ENCODE results near the gene ZMIZ1.
A peak's percentile ranks its signal among the peaks of the same experiment; 100 is the strongest.

Gene ZMIZ1

DNA sequence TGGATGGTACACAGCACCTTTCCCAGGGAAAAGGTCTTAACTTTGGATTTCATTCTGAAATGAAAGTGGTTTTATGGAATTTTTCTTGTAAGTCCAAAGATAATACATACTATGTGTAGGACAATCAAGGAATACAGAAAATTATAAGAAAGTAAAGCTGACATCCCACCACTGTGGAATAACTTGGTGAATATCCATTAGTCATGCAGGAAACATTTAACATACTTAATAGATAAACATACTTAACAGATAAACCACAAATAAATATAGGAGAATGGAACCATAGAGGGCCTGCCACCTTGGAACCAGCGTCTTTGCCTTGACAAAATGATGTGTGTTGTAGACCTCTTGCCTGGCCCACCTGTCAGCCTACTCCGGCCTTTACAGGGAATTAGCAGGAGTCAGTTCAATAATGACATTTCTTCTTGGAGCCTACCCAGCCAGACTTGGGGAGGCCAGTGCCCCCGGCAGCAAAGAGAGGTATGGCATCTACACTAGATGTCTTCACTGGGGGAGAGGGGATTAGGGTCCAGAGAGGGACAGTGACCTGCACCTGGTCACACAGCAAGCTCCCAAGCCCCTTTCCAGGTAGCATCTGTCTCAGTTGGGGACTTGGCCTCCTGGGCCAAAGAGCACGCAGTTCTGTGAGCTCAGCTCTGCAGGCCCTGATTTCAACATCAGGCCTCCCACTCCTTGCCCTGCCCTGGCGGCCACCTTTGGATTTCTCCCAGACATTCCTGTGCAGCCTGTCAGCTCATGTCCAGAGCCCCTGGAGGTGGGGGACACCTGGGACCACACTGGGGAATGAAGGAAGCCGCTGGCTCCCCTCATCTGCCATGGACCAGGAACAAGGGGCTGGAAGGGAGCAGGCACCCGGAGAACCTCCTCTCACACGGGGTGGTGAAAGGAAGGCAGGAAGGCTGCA lies 165.9 kb downstream of the ZMIZ1 start:
- DNase-seq (ENCODE audit: low spot score): peak; percentile 32

DNA sequence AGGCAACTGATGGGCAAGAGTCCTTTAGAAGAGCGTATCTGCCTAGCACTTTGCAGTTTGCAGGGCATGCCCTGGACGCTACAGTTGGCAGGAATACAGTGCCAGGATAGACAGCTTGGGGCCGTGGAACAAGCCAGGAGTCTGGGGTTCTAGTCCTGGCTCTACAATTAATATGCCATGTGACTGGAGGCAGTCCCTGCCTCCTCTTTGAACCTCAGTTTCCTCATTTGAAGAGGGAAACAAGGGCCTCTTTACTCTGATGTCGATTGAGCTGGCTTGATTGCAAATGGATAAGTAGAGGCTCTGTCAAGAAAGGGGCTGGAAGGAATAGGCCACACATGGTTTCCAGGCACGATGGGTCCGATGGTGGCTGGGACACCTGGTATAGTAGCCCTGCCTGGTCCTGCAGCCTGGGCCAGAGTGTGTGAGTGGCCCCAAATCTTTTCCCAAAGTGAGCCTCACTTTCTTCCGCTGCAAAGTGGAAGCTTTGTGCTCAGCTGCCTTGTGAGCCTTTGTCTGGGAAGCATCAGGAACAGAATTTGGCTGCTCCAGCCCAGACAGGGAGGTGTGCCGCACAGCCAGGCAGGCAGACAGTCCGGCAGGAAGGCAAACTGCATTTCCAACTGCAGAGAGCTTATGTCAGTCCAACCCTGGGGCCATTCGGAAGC lies 167.1 kb downstream of the ZMIZ1 start:
- DNase-seq (ENCODE audit: low spot score): no peak

GRCh38 chr10:79236433-79236765 lies 167.6 kb downstream of the ZMIZ1 start:
- DNase-seq (ENCODE audit: low spot score): no peak

DNA sequence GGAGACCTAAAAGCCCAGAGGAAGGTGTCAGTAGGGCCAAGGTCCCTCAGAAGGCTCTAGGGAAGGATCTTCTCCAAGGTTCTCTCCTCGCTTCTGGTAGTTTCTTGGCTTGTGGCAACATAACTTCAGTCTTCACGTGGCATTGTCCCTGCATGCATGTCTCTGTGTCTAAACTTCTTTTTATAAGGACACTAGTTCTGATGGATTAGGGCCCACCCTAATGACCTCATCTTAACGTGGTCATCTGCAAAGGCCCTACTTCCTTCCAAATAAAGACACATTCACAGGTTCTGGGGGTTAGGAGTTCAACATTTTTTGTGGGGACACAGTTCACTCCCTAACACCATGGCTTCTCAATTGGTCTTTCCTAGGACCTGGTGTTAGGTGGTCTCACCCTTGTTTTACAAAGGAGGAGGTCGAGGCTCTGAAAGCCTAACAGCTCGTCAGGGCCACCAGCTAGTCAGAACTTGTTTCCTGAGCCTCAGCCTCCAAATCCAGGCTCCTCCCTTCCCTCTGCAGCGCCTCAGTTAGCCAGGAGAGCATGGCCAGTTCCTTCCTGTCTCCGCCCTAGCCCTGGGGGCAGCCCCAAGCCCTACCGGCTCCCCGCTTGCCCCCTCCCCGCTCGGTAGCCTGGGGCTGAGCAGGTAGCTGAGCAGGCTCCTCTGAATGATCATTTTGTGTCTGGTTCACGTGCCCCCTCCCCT lies 168.8 kb downstream of the ZMIZ1 start:
- DNase-seq (ENCODE audit: low spot score): no peak

DNA sequence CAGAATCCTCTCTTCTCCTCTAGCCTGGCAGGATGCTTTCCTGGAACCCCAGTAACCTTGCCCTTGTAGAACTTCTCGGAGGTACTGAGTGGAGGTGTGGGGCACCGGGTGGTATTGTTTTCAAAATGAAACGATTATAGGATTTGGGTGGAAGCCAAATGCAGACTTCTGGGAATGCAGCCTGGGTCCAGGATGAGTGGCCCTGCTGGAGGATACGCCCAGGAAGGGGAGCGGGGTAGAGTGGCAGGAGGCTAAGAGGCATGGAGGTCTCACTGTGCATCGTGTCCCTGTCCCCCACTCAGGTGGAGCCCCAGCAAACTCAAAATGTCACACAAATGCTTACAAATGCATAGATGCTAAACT lies 169.4 kb downstream of the ZMIZ1 start:
- no peak for DNase-seq (ENCODE audit: low spot score)

DNA sequence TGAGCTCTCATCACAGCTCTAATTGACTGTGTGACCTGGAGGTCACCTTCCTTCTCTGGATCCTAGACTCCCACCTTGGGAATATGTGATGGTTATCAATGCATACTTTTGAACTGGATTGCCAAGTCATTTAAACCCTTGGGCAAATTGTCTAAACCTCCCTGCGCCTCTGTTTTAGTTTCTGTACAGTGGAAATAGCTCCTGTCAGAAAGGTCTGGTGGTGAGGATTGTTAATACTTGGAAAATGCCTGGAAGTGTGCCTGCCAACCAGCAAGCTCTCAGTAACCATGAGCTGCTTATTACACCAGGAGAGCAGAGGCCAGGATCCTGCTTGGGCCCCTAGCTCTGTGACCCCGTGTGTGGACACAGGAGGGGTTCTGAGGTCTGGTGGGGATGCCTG lies 169.8 kb downstream of the ZMIZ1 start:
- no peak for DNase-seq (ENCODE audit: low spot score)

- peak; percentile 41 for DNase-seq (ENCODE audit: low spot score)
These were observed 170.6 kb downstream of the ZMIZ1 start for GRCh38 chr10:79239275-79239779.

DNA sequence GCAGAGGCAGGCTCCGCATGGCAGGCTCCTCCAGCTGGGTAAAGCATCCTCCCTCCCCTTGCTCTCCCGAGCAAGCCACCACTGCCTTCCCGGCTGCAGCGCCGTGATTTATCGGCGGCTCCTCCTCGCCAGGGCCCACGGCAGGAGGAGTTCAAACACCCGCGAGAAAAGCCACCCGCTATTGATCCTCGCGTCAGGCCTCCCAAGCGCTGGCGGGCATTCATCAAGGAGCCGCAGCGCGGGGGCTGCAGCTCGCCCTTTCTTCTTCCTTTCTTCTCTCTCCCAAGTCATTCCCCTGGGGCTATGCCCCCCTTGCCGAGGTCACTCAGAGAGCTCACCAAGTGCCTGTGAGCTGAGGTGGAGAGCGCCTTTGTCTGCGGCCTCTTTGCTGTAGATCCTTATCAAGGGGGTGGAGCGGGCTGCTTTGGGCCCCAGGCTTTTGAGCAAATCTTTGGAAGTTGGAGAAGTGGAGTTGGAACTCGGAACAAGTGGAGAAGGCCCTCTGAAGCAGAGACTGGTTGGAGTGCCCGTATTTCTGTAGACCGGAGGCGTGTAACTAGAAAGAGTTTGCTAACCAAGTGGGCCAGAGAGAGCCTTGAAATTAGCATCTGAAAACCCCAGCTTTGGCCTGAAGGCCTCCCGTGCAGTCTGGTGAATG lies 171.3 kb downstream of the ZMIZ1 start:
- no peak for DNase-seq (ENCODE audit: low spot score)

DNA sequence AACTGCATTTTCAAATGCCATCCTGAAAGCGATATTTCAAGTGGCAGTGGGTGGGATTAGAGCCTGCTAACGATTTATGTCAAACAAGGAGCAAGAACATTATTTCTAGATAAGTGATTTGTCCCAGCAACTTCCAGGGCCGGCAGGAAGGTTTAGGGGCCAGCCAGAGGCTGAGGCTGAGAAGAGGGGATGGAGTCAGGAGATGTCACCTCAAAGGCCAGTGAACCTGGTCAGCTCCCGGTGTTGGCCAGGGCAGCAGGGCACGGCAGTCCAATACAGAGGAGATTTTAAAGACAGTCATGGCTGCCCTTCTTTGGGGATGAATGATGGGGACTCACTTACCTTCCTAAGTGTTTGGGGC lies 172.8 kb downstream of the ZMIZ1 start:
- no peak for DNase-seq (ENCODE audit: low spot score)

- peak; percentile 93 for DNase-seq (ENCODE audit: low spot score)
These were observed 173.3 kb downstream of the ZMIZ1 start for GRCh38 chr10:79241990-79242619.

DNA sequence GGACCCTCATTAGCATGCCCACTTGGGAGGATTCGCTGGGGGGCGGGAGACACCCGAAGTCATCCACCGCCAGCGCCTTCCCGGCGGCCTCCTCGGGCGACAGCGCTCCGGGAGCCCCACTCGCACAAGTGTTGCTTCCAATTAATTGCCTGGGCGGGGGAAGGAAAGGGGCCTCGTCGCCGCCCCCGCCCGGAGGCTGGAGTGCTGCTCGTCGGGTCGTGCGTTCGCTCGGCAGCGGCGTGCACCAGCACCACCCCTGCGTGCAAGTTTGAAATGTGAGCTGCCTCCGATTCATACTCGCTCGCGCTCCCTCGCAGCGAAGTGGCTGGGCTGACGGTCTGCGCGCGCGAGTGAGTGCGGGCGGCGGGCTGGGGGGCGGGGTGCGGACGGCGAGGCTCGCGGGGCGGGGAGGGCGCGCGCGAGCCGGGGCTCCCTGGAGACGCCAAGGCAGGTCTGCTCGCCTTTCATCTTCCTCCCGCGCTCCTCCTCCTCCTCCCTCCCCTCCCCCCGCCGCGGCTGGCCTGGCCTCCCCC lies 173.9 kb downstream of the ZMIZ1 start:
- DNase-seq (ENCODE audit: low spot score): peak; percentile 92

- peak; percentile 65 for DNase-seq (ENCODE audit: low spot score)
These were observed 174.7 kb downstream of the ZMIZ1 start for GRCh38 chr10:79243181-79244067.

GRCh38 chr10:79244068-79244442 lies 175.3 kb downstream of the ZMIZ1 start:
- DNase-seq (ENCODE audit: low spot score): no peak

DNA sequence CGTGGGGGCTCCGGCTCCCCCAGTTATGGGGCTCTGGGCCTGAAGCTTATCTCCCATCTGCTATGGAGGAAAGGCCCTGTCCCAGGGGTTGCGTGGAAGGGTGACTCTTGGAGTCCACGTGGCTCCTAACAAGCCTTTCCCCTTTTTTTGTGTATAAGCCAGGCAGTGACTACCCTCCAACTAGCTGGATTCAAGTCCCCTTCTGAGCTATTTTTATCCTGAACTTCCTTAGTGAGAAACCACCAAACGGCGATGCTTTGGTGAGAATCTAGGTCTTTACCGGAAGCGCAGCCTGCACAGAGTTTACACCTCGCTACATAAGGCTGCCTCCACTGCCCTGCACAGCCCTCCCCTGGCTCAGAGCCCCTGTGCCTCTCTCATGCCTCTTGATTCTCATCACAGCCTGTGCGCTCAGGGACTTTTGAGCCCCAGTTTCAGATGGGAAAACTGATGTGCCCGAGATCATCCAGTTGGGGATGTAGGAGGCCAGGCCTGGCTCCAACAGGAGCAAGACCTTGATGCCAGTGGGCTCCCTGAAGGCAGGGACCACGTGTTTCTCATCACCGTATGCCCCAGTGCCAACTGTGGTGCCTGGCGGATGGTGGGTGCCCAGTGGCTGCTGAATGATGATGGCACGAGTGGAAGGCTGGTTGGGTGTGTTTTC lies 176.2 kb downstream of the ZMIZ1 start:
- DNase-seq (ENCODE audit: low spot score): peak; percentile 44

DNA sequence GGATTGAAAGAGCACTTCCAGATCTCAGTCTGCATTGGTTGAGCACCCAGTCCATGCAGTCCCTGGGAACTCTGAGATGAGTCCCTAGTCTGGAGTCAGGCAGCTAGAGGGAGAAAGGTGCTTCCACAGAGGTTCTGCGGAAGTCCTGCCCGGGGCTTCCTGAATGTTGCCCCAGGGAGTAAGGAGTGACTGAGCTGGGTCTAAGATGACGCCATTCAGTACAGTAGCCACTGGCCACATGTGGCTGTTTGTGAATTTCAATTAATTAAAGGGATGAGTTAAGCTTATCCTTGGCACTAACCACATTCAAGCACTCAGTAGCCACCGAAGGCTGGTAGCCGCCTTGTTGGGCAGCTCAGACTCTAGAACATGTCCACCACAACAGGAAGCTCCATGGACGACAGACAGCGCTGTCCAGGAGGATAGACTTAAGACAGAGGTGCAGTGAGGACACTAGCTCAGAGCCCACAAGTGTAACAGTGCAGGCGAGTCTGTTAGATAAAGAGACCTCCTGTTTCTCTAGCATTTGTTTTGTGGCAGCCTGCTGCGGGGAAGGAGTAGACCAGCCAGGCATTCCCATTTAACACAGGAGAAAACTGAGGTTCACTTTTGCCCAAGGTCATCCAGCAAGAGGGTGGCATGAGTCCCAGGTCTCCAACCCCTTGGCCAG lies 176.9 kb downstream of the ZMIZ1 start:
- no peak for DNase-seq (ENCODE audit: low spot score)

GRCh38 chr10:79246209-79246581 lies 177.4 kb downstream of the ZMIZ1 start:
- peak; percentile 45 for DNase-seq (ENCODE audit: low spot score)

GRCh38 chr10:79246606-79247275 lies 178.0 kb downstream of the ZMIZ1 start:
- DNase-seq (ENCODE audit: low spot score): peak; percentile 75

DNA sequence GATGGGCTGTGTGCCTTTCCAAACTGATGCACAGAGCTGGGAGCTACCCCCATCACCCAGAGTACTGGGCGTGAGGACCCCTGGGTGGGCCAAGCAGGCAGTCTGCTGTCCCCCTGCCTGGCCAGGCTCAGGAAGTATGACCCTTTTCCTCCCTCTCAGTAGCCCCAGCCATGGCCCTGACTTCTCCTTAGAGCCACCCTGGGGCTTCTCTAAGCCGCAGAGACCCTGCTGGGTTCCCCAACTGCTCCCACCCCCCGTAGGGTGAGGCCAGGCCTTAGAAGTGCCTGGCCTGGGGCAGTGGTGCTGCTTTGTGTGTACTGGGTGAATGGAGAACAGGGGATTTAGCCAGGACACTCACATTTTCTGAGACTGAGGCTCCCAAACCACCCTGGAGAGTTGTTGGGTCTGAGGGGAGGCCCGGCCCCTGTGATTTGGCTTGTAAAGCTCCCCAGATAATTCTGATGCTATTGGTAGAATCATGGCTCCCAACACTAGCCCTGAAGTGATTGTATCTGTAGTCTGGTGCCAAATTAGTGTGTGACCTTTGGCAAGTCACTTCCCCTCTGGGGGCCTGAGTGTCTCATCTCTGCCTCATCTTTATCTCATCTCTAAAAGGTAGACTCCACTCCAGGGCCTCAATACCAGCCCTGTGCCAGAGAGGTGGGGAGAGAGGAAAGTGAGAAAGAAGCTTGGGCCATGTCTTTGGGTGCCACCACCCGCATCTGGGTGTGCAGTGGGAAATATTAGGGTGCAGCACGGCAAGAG lies 178.8 kb downstream of the ZMIZ1 start:
- DNase-seq (ENCODE audit: low spot score): no peak
